Right lobe of liver (tissue), 4 donors: ENCODE data around the gene KLHL40.

Source experiments
- POLR2A ChIP-seq: fragments of 450-650 bp; IDR thresholded peaks from one replicate; pipeline ENCODE4 v1.6.1; 2017; ENCODE audit warnings: antibody characterized with exemption, mild to moderate bottlenecking
- TF ChIP-seq, protein P1 (sequence below), 4 donors: fragments of 200-600 bp in 3 of 4; fragments of 450-650 bp in 1 of 4; IDR thresholded peaks; one replicate each; pipeline versions ENCODE4 v1.5.1 to v1.8.0; 2016 to 2022; ENCODE audit warnings: antibody characterized with exemption in 4 of 4, mild to moderate bottlenecking in 2 of 4
- donor health status: DM: no; HTN: no; CAD: no.
- donor health status: DM: no; HTN: no; CAD: no.
- donor health status: DM: no; HTN: yes; CAD: no.

DNA sequence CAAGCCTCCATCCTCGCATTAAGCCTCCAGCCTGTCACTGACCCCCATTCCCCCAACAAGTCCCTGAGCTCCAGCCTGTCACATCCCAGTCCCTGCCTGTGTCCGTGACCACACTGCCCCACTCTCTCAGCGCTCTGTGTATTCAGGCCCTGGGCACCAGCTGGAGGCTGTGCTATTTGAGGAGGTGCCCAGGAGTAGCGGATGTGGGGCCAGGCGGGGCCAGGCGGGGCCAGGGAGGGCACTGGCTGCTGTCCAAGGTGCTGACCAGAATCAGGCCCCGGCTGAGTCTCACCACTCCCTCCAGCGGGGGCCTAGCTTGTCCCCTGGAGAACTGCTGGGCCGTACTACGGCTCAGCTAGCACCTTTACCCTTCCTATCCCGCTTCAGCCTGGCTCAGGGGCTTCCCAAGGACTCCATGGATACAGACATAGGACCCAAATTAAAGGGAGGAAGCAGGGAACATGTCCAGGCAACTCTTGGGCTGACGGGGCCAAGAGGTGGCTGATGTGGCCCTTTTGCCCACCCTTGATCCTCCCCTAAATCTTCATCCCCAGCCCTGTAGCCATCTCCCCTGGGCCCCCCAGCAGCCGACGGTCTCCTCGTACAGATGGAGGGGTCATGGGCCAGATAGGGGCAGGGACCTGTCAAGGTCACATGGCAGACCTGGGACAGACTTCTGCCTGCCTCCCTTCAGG lies 16.2 kb downstream of the KLHL40 start:
- TF ChIP-seq, protein P1, sequence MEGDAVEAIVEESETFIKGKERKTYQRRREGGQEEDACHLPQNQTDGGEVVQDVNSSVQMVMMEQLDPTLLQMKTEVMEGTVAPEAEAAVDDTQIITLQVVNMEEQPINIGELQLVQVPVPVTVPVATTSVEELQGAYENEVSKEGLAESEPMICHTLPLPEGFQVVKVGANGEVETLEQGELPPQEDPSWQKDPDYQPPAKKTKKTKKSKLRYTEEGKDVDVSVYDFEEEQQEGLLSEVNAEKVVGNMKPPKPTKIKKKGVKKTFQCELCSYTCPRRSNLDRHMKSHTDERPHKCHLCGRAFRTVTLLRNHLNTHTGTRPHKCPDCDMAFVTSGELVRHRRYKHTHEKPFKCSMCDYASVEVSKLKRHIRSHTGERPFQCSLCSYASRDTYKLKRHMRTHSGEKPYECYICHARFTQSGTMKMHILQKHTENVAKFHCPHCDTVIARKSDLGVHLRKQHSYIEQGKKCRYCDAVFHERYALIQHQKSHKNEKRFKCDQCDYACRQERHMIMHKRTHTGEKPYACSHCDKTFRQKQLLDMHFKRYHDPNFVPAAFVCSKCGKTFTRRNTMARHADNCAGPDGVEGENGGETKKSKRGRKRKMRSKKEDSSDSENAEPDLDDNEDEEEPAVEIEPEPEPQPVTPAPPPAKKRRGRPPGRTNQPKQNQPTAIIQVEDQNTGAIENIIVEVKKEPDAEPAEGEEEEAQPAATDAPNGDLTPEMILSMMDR (IDR thresholded peaks at IDR 0.05): no peak
- TF ChIP-seq POLR2A: no peak
